HG02852 (cell line): Measurements from ENCODE around the gene BICD1.

Source experiments
- ATAC-seq: cut with Tn5 transposase; IDR thresholded peaks from one replicate; pipeline ENCODE4 v1.9.1; 2021; ENCODE audit warnings: mild to moderate bottlenecking, moderate library complexity; ENCODE audit not compliant: unreplicated experiment

The BICD1 gene

GRCh38 chr12:32233568-32233967 is 126.9 kb downstream of the BICD1 start:
- ATAC-seq = no peak

- ATAC-seq = no peak
These were observed 128.6 kb downstream of the BICD1 start for GRCh38 chr12:32235251-32235650.

GRCh38 chr12:32240162-32240561 is 133.5 kb downstream of the BICD1 start:
- ATAC-seq = no peak

DNA sequence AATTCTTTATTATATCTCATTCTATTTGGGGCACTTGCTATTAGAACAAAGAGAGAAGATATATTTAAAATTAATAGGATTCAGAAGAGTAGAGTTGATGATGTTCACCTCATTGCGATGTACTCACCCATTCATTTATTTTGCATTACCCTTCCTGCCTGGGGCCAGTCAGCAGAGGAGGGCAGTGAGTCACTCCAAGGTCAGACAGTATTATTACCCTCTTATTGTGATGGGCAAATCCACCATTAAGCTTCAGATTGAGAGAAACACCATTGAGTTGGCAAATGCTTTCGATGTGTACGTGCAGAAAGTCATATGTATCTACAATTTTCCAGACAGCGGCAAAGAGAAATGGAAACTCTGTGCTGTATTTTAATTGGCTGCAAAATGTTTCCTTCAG is 134.2 kb downstream of the BICD1 start:
- ATAC-seq = no peak

DNA sequence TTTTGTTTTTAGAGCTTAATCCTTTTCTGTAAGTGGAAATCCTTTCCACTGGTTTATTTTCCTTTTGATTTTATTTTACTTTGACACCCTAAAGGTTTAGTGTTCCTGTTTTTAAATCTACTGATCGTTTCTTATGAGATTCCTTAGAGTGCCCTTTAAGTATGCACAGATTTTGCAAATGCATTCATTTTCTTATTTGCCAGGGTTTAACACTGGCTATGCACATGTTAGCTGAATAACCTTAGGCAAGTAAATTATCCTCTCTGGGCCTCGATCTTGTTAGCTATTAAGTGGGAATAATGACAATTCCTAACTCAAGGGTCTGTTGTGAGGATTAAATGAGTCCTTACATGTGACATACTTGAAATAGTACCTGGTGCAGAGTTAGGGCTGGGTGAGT is 136.0 kb downstream of the BICD1 start:
- no peak for ATAC-seq

GRCh38 chr12:32248441-32249140 is 141.9 kb downstream of the BICD1 start:
- ATAC-seq = no peak

GRCh38 chr12:32249777-32250176 is 143.1 kb downstream of the BICD1 start:
- no peak for ATAC-seq

DNA sequence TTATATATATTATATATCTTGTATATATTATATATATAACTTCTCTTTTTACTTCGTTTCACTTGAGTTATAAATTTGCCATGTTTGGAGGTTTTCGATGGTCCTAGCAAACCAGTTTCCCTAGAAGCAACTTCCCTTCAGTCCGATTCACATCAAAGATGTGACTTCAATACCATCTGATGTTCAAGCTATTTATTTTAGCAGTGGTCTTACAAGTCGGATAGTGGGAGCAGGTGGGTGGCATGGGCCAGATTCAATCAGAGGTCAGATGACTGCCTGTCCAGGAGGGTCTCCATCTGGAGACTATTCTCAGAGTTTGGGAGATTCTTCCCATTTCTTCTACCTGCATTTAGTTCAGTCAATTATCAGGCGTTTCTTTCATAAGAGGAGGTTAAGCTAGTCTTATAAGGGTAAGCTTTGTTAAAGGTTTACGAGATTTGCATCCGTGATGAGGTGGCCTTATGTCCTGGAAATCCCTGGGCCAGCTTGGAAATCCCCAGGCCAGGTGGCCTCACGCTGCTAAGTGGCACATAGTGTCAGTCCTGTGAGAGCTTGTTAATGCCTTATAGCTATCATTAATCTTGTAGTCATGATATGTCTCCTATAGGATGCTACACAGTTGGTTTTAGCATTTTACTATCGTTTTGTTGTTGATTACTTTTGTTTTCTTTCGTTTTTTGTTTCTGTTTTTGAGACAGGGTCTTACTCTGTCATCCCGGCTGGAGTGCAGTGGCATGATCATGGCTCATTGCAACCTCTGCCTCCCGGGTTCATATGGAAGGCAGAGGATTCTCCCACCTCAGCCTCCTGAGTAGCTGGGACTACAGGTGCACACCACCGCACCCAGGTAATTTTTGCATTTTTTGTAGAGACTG is 145.8 kb downstream of the BICD1 start:
- peak; percentile 86 for ATAC-seq

DNA sequence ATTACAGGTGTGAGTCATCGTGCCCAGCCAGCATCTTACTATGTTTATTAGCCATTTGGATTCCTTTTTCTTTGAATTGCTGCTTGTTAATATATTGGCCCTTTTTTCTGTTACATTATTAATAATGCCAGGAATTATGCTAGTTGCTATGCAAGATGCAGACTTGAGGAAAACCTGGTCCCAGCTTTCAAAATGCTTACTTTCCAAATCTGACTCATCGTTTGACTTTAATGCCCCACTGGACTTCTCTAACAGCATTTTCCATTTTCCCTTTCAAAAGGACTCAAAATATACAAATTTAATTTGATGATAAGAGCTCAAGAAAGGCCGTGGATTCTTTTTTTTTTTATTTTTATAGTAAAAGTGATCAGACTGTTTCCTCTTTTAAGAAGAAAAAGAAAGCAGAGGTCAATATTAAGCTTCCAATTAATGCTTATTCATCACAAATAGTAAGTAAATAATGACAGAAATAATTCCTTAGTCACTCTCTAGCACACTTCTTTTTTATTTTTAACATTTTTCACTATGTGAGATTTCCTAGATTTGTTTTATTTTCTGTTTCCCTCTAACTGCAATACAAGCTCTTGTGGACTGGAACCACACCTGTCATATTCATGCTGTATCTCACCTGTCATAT is 146.6 kb downstream of the BICD1 start:
- no peak for ATAC-seq

- no peak for ATAC-seq
These were observed 147.8 kb downstream of the BICD1 start for GRCh38 chr12:32254260-32254956.

DNA sequence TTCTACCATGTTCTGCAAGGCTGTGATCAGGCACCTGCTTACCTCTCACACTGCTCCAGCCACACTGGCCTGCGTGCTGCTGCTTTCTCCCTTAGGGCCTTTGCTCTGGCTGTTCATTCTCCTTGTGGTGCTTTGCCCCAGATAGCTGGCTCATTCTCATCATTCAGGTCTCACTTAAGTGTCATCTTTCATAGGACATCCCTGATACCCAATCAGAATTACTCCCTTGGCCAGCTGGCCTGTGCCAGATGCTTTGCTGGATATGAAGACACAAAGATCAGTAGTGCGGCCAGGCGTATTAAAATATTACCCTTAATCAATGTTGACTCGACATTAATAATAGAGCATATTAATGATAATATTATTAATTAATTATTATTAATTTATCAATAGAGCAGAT is 148.9 kb downstream of the BICD1 start:
- no peak for ATAC-seq

- no peak for ATAC-seq
These were observed 151.2 kb downstream of the BICD1 start for GRCh38 chr12:32257695-32258496.

DNA sequence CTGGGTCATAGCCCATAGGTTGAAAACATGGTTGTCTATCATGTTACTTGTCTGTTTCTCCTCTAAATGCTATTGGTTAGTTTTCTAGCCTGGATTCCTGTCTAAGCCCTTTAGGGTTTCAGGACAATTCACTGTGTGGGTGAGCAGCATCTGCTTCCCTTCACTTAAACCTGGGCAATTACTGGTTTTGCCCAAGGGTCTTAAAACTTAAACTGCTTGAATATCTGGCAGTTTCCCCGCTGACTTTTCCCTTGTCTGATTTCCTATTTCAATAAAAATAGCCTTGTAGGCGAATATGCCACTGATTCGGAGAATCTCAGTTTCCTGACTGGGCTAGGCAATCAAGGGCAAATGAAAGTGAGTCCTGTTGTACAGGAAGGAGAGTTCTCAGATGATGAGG is 154.0 kb downstream of the BICD1 start:
- no peak for ATAC-seq

DNA sequence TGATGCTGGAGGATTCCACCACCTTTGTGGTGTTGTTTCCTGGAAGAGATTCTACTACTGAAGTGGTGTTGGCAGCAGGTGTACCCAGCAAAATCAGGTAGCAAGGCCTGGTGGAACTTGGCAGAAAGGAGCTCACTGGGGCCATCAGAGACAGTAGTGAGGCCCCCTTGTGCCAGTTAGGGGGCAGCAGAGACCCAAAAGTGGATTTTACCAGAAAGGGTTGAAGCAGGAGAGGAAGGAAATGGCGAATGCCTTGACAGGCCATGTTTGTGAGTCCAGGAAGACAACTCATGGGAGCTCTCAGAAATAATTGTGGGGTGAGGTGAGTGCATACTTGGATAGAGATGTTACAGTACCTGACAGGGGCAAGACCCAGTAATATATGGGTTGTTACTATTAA is 155.0 kb downstream of the BICD1 start:
- no peak for ATAC-seq

GRCh38 chr12:32264961-32265360 is 158.3 kb downstream of the BICD1 start:
- peak; percentile 78 for ATAC-seq

DNA sequence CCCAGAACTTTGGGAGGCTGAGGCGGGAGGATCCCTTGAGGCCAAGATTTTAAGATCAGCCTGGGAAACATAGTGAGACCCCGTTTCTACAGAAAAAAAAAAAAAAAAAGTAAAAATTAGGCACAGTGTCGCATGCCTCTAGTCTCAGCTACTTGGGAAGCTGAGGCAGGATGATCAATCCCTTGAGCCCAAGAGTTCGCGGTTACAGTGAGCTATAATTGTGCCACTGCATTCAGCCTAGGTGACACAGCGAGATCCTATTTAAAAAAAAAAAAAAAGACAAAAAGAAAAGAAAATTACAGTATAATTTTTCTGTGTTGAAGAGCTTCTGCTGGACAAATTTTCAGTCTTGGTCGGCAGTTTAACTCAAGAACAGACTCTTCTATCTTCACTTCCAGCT is 158.8 kb downstream of the BICD1 start:
- no peak for ATAC-seq

- peak; percentile 65 for ATAC-seq
These were observed 159.3 kb downstream of the BICD1 start for GRCh38 chr12:32265951-32266350.

- ATAC-seq = no peak
These were observed 160.1 kb downstream of the BICD1 start for GRCh38 chr12:32266756-32267155.

DNA sequence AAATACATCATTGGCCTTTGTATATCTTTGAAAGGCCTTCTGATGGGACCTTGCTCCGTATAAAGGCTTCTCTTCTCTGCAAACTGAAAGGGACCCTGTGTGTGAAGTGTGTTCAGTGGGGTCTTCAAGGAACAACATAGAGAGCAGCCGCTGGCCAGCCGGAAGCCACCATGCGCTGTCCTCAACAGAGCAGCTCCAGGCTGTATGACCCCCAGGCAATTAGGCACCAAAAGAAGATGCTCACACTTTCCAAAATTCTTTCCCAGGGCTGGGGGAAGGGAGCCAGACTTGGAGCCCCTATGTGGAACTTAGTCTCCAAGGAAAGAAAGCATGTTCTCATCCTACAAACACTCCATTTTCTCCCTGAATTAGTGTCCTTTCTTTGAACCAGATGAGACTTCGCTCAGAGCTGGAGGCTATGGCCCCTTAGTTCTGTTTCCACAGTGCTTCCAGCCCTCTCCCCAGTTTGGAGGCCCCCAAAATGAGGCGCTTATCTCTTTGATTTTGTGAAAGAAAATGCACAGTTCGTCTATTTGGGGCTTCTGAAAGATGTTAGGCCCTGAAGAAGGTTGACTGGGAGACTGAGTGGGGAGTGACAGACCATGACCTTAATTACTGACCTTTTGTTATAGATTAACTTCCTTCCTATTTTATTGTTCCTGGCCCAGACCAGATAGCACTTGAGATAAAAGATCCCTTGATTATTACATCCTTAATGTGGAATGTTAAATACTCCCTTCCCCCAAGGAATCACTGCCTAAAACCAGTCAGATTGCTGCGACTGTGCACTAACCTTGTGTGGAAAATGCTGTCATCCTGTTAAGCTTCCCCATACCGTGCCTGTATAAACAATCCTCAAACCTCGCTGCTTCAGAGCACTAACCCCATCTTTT is 164.4 kb downstream of the BICD1 start:
- no peak for ATAC-seq
